GM18526 (cell line): ENCODE measurements around the gene CRY1.

Experiments used
- POLR2A ChIP-seq: IDR thresholded peaks from 3 replicates; pipeline ENCODE4 v1.6.1; 2011; ENCODE audit not compliant: insufficient read length; ENCODE audit errors: extremely low read depth

CRY1 gene

GRCh38 chr12:107093417-107094182 is at the start of gene CRY1:
TSS of gene CRY1 (minus strand) at chr12:107093549. CDS start at chr12:107092961, 588 bp downstream.
- TF ChIP-seq POLR2A = peak; percentile 27

GRCh38 chr12:107139787-107140186 is 46.4 kb upstream of the CRY1 start:
- no peak for TF ChIP-seq POLR2A

GRCh38 chr12:107138990-107139389 is 45.6 kb upstream of the CRY1 start:
- TF ChIP-seq POLR2A = no peak

DNA sequence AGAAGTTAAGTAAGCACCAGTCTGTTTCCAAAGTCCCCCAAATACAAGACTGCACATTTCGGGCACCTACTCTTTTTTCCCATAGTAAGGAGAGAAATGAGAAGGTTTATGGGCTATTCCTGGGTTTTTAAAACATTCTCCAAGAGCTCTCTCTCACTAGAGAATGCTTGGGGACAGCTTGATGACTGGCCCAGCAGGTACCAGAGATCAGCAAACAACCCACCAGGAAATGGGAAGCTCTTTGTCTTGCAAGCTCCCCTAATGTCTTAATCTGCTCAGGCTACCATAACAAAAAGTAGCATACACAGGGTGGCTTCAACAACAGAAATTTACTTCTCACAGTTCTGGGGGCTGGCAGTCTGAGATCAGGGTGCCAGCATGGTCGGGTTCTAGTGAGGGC is 41.8 kb upstream of the CRY1 start:
- no peak for TF ChIP-seq POLR2A

- no peak for TF ChIP-seq POLR2A
Measured at GRCh38 chr12:107134558-107134957, 41.2 kb upstream of the CRY1 start.

GRCh38 chr12:107133462-107133861 is 40.1 kb upstream of the CRY1 start:
- TF ChIP-seq POLR2A = no peak

DNA sequence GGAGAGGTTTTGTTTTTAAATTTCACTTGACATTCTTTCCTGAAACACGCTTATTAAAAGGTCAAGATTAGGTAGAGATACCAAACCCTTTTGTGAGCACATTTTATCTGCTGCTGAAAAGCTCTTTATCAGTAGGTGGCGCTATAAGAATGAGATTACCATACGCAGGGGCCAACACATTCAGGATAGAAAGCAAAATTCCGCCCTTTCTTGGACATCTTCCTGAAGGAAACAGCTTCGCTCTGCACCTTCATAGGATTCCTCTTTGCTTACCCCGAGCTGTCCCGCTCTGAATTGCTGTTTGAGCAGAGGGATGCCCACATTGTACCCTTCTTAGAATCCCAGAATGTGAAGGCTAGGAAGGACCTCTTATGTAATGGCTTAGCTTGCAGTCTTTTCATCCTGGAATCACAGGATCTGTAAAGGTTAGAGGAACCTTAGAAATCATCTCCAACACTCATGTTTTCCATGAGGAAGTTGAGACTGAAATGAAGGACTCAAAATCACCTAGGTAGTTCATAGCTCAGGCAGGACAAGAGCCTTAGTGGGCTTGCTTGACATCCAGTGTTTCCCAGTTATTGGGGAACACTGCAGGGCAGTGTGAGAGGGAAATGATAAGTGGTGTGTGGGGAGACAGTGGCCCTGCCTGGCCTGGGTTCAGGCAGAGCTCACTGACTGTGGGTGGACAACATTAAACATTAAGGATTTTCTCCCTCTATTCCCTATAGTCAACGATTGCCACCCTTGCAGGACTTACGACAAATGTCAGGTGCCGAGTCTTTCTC is 38.7 kb upstream of the CRY1 start:
- no peak for TF ChIP-seq POLR2A

DNA sequence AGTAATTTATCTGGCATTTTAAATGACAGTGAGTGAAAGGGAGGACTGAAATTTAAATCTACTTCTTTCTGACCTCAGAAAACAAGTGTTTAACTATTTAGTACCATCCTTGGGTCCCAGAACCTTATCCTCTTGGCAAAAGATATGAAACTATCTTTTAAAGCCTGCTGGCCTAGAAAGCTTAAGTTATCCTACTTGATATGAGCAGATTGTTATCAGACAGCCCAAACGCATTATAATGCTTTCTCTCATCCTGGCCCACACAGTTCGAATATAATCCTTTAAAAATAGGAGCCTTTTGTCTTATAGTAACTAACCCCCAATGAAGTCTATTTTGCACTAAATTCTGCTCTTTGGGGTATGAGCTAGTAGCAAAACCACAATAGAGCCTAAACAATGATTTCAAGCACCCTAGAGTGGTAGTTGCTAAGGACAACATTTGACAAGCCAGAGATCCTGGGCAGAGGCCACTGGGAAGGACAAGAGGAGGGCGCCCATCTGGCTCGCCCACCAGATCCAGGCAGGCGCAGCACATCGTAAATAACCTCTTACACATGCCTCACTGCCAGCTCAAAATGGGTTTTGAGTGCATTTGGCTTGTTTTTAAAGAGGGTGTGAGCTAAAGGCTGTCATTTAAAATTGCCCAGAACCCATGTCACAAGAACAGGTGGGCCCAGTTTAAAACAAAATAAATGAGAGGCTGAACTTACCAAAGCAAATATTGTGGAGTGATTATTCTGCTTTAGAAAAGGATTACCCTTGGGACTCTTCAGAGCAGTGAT is 37.7 kb upstream of the CRY1 start:
- TF ChIP-seq POLR2A = no peak

DNA sequence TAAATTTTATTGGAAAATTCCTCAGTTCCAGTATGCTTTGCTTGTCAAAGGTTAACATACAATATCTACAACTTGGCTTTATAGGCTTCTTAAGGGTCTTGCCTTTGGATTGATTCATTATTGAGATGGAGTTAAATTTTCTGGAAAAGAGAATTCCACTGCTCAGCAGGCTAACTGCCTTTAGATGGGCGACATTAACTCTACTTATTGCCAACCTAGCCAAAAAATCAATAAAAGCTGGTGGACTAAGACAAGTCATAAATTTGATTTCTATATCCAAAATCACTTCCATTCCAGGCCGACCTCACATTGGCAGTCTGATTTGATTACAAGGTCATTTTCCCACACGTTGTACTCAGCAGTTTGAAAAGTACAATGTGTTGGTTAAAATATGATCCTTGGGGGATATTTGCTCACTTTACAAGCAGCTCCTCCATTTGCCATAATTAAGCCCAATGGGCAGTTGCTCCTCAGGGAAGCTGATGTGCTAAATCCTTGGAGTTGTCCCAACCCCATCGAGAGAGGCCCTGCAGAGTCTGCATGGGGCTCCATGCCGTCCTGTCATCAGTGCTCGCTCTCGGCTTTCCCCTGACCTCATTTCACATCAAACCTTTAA is 36.1 kb upstream of the CRY1 start:
- TF ChIP-seq POLR2A = no peak

DNA sequence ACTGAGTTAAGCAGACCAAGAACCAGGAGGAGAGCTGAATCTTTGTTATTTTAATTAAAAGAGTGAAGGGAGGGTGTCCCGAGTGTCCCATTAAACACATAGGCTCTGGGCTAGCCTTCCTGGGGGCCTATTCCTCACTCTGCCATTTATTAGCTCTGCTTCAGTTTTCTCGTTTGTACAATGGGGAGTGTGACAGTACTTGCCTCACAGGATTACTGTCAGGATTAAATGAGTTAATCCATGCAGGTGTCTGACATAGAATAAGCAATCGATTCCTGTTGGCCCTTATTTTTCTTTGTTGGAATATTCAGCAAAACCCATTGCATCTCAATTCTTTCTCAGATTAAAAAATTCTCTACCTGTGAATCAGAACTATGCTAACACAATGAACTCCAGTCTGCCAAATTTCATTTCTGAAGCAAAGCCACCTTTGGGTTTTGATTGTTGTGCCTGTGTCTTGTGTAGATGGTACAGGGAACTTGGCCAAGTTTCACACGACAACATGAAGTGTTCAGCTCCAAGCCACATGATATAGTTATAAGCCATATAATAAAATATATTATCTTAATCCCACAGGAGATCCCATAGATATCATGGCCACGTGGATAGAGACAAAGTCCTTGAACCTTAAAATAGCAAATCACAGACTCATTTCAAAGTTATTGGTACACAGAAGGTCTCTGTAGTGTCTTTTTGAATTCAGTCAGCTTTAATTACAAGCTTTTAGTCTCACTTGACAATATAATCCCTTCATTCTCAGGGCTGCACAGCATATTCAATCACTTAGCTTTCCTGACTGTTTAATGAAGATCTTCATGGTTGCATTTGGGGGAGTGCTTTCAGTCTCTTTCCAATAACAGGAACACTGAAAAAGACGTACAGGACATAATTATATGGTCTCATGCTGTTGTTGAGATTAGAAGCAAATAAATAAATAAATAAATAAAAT is 34.4 kb upstream of the CRY1 start:
- TF ChIP-seq POLR2A = no peak

GRCh38 chr12:107126796-107127481 is 33.6 kb upstream of the CRY1 start:
- TF ChIP-seq POLR2A = no peak

- TF ChIP-seq POLR2A = no peak
Measured at GRCh38 chr12:107125833-107126232, 32.5 kb upstream of the CRY1 start.

GRCh38 chr12:107122452-107122958 is 29.2 kb upstream of the CRY1 start:
- TF ChIP-seq POLR2A = no peak
